ENCODE measurements around the gene BLTP3A.

Gene BLTP3A

GRCh38 chr6:34791701-34792604 is at the start of gene BLTP3A:
Gene BLTP3A (plus strand): TSS chr6:34792083. CDS start chr6:34792251, 168 bp downstream.
- TF ChIP-seq TEAD4 (IDR thresholded peaks at IDR 0.05) (no peak), CREB1 (IDR thresholded peaks at IDR 0.05; ENCODE audit: low read depth) (no peak), EGR1 (IDR thresholded peaks at IDR 0.05) (no peak), YY1 (IDR thresholded peaks at IDR 0.05; ENCODE audit: low read depth) (peak; percentile 80), CEBPB (IDR thresholded peaks at IDR 0.05) (no peak), TCF12 (IDR thresholded peaks at IDR 0.05; ENCODE audit: low read depth) (0 out of 2 replicates have a peak, but pooled peaks have one; percentile 31), TAF1 (IDR thresholded peaks at IDR 0.05; ENCODE audit: low read depth) (peak; percentile 29; the same call in 1 of the 2 replicates), RAD21 (IDR thresholded peaks at IDR 0.05; ENCODE audit: low read depth) (no peak), EP300 (IDR thresholded peaks at IDR 0.05; ENCODE audit: borderline replicate concordance) (no peak), REST (IDR thresholded peaks at IDR 0.05; ENCODE audit: low read depth) (no peak), MAX (IDR thresholded peaks at IDR 0.05) (peak; percentile 24; the same call in 1 of the 2 replicates), ZBTB7A (IDR thresholded peaks at IDR 0.05; ENCODE audit: low read depth) (no peak), USF1 (IDR thresholded peaks at IDR 0.05) (no peak), NFIC (IDR thresholded peaks at IDR 0.05) (peak; percentile 63; the same call in 1 of the 2 replicates), FOXM1 (IDR thresholded peaks at IDR 0.05; ENCODE audit: borderline replicate concordance, low read depth) (no peak)

- TF ChIP-seq YY1 (IDR thresholded peaks at IDR 0.05; ENCODE audit: low read depth) (no peak), FOXM1 (IDR thresholded peaks at IDR 0.05; ENCODE audit: borderline replicate concordance, low read depth) (no peak), CEBPB (IDR thresholded peaks at IDR 0.05) (no peak), NFIC (IDR thresholded peaks at IDR 0.05) (no peak), EP300 (IDR thresholded peaks at IDR 0.05; ENCODE audit: borderline replicate concordance) (no peak), USF1 (IDR thresholded peaks at IDR 0.05) (no peak), TAF1 (IDR thresholded peaks at IDR 0.05; ENCODE audit: low read depth) (no peak), TCF12 (IDR thresholded peaks at IDR 0.05; ENCODE audit: low read depth) (no peak), ZBTB7A (IDR thresholded peaks at IDR 0.05; ENCODE audit: low read depth) (no peak), EGR1 (IDR thresholded peaks at IDR 0.05) (no peak), REST (IDR thresholded peaks at IDR 0.05; ENCODE audit: low read depth) (no peak), TEAD4 (IDR thresholded peaks at IDR 0.05) (no peak), CREB1 (IDR thresholded peaks at IDR 0.05; ENCODE audit: low read depth) (no peak), MAX (IDR thresholded peaks at IDR 0.05) (no peak)
Observed at GRCh38 chr6:34742094-34742493, 49.8 kb upstream of the BLTP3A start.

GRCh38 chr6:34743625-34744293 is 48.1 kb upstream of the BLTP3A start:
- TF ChIP-seq MAX (IDR thresholded peaks at IDR 0.05): no peak
- no peak for TF ChIP-seq NFIC (IDR thresholded peaks at IDR 0.05)
- no peak for TF ChIP-seq FOXM1 (IDR thresholded peaks at IDR 0.05; ENCODE audit: borderline replicate concordance, low read depth)
- TF ChIP-seq CREB1 (IDR thresholded peaks at IDR 0.05; ENCODE audit: low read depth): no peak
- TF ChIP-seq CEBPB (IDR thresholded peaks at IDR 0.05): no peak
- no peak for TF ChIP-seq YY1 (IDR thresholded peaks at IDR 0.05; ENCODE audit: low read depth)
- no peak for TF ChIP-seq ZBTB7A (IDR thresholded peaks at IDR 0.05; ENCODE audit: low read depth)

- TF ChIP-seq FOXM1 (IDR thresholded peaks at IDR 0.05; ENCODE audit: borderline replicate concordance, low read depth): no peak
Observed at GRCh38 chr6:34745277-34746103, 46.4 kb upstream of the BLTP3A start.

All from Ishikawa (cell line).